ENCODE results near the gene GOLGA1.

- no peak for TF ChIP-seq CTCF (IDR thresholded peaks at IDR 0.05)
- no peak for TF ChIP-seq POLR2A (IDR thresholded peaks at IDR 0.05)
Measured at GRCh38 chr9:124852121-124852828, 88.6 kb downstream of the GOLGA1 start.
